HepG2 (cell line): ENCODE data around the gene GCM1. TPM values are rescaled to one million over a fixed set of nuclear protein-coding genes. Genes with fewer than 3 reads are reported as not detected.

Experiments used
- ATAC-seq: fragments of 200-7000 bp; cut with Tn5 transposase; 3 replicates; pipeline ENCODE4 v1.9.1; 2020; ENCODE audit warnings: mild to moderate bottlenecking, moderate library complexity
- BruUV-seq: library from RNA; stranded (reverse); fragments of 400-500 nt; replicated peaks from 2 replicates; lab custom pipeline; 2021; lab: Mats Ljungman, UMichigan
- CTCF ChIA-PET: fragments of 300-600 bp; formaldehyde crosslinking; extraction: SDS; loops from one replicate; lab custom pipeline; 2021; ENCODE audit warnings: low total read pairs, inconsistent platforms, low intra/inter-chr PET ratio; lab: Yijun Ruan, JAX
- POLR2A ChIA-PET: fragments of 350-600 bp; sonication (Branson Sonifier 250); formaldehyde crosslinking; loops from one replicate; lab custom pipeline; 2020; ENCODE audit warnings: antibody characterized with exemption, inconsistent platforms; lab: Yijun Ruan, JAX
- DNase-seq: peaks from one replicate; pipeline ENCODE4 v3.0.0-alpha.2; 2015; ENCODE audit warnings: low spot score
- FAIRE-seq: peaks from 3 replicates; lab custom pipeline; 2011; peaks lifted over from hg19 to GRCh38; lab: Jason Lieb, UNC
- H2AFZ ChIP-seq: one replicate; pipeline ENCODE4 v1.6.1; 2011; ENCODE audit warnings: low read length, inconsistent platforms
- H3K27ac ChIP-seq: fragments of 300-600 bp; 3 replicates; pipeline ENCODE4 v1.8.0; 2011; ENCODE audit warnings: mixed run types, mild to moderate bottlenecking, mixed read lengths, low read length, inconsistent platforms; ENCODE audit not compliant: insufficient read depth; ENCODE audit errors: extremely low read length
- H3K27me3 ChIP-seq, 2 experiments: fragments of 200-600 bp in 1 of 2; 2 replicates in 1 of 2; 3 replicates in 1 of 2; pipeline versions ENCODE4 v1.6.0 to v1.8.0; 2011; ENCODE audit warnings: low read length in 2 of 2, mild to moderate bottlenecking in 2 of 2, moderate library complexity in 2 of 2, inconsistent platforms in 1 of 2; ENCODE audit not compliant: insufficient read depth in 2 of 2, control insufficient read depth in 1 of 2
- H3K36me3 ChIP-seq, 2 experiments: fragments of 200-600 bp in 1 of 2; replicated peaks in 1 of 2; 2 replicates in 1 of 2; 3 replicates in 1 of 2; pipeline versions ENCODE4 v1.5.1 to v1.8.0; 2011; ENCODE audit warnings: low read length in 2 of 2, inconsistent platforms in 1 of 2; ENCODE audit not compliant: insufficient read depth in 2 of 2, control insufficient read depth in 1 of 2
- H3K4me1 ChIP-seq: 2 replicates; pipeline ENCODE4 v1.5.1; 2012; ENCODE audit warnings: low read length, inconsistent platforms; ENCODE audit not compliant: insufficient read depth
- H3K4me2 ChIP-seq: 2 replicates; pipeline ENCODE4 v1.6.0; 2011; ENCODE audit warnings: low read depth, low read length, inconsistent platforms
- H3K4me3 ChIP-seq, 3 experiments: fragments of 200-600 bp in 1 of 3; sonication (generic), shearing (Covaris generic) in 1 of 3; replicated peaks in 1 of 3; 2 replicates each; pipeline ENCODE4 v1.5.1; 2011 to 2016; ENCODE audit warnings: low read length in 3 of 3, inconsistent platforms in 2 of 3, low read depth in 2 of 3, mild to moderate bottlenecking in 2 of 3, control low read depth in 1 of 3, mixed read lengths in 1 of 3; ENCODE audit not compliant: insufficient read depth in 1 of 3
- H3K79me2 ChIP-seq: one replicate; pipeline ENCODE4 v1.6.1; 2011; ENCODE audit warnings: low read length, inconsistent platforms; ENCODE audit not compliant: insufficient read depth
- H3K9ac ChIP-seq: 2 replicates; pipeline ENCODE4 v1.6.0; 2011; ENCODE audit warnings: mild to moderate bottlenecking, low read depth, low read length, inconsistent platforms; ENCODE audit not compliant: insufficient read depth
- H3K9me3 ChIP-seq: 2 replicates; pipeline ENCODE4 v1.5.1; 2012; ENCODE audit warnings: mild to moderate bottlenecking, low read length
- H4K20me1 ChIP-seq: 2 replicates; pipeline ENCODE4 v1.6.0; 2011; ENCODE audit warnings: inconsistent platforms, mild to moderate bottlenecking, low read length, moderate library complexity; ENCODE audit not compliant: insufficient read depth
- DPF2 ChIP-seq: sonication (generic); formaldehyde crosslinking; IDR thresholded peaks from 2 replicates; pipeline ENCODE4 v1.4.0; 2020; ENCODE audit warnings: mild to moderate bottlenecking, low read depth, missing genetic modification reagents, borderline replicate concordance
- LRRFIP1 ChIP-seq: sonication (generic); formaldehyde crosslinking; conservative IDR thresholded peaks from 2 replicates; pipeline ENCODE4 v1.4.0; 2020; ENCODE audit warnings: missing genetic modification reagents
- ZIK1 ChIP-seq: sonication (generic); formaldehyde crosslinking; IDR thresholded peaks from 2 replicates; pipeline ENCODE4 v1.5.0; 2020; ENCODE audit warnings: mild to moderate bottlenecking, low read depth, missing genetic modification reagents, borderline replicate concordance
- ZNF343 ChIP-seq: sonication (generic); formaldehyde crosslinking; IDR thresholded peaks from 2 replicates; pipeline ENCODE4 v1.4.0; 2020; ENCODE audit warnings: mild to moderate bottlenecking, missing genetic modification reagents
- ZNF550 ChIP-seq: sonication (generic); formaldehyde crosslinking; IDR thresholded peaks from 2 replicates; pipeline ENCODE4 v1.4.0; 2020; ENCODE audit warnings: mild to moderate bottlenecking, missing genetic modification reagents, borderline replicate concordance
- ZNF552 ChIP-seq: sonication (generic); formaldehyde crosslinking; IDR thresholded peaks from 2 replicates; pipeline ENCODE4 v1.9.0; 2022; ENCODE audit warnings: missing genetic modification reagents, mild to moderate bottlenecking, borderline replicate concordance
- ZNF740 ChIP-seq: sonication (generic); formaldehyde crosslinking; IDR thresholded peaks from 2 replicates; pipeline ENCODE4 v1.4.0; 2020; ENCODE audit warnings: missing genetic modification reagents
- WGBS: methylation state at CpG from one replicate; pipeline ENCODE4 v1.1.6; 2017; ENCODE audit warnings: low lambda C conversion rate; 5-methylcytosine and 5-hydroxymethylcytosine counted together
- in situ Hi-C: cut with HindIII; loops from 2 replicates; pipeline ENCODE4 v1.10.0; 2017; ENCODE audit warnings: low pct_unique_long_range_greater_than_20kb; ENCODE audit not compliant: extremely low pct_ligation_motif_present
- intact Hi-C: fragments of 100-400 bp; cut with micrococcal nuclease; formaldehyde crosslinking; loops from one replicate; pipeline ENCODE4 v1.10.0; 2022; ENCODE audit not compliant: unreplicated experiment
- polyA plus RNA-seq, 8 experiments: library from polyadenylated mRNA; depleted of rRNA in 3 of 8; stranded (reverse) in 7 of 8; unstranded in 1 of 8; fragments of >200 nt; fragmentation: Illumina TruSeq in 4 of 8; extraction: Trizol in 4 of 8; gene quantifications; 2 replicates each; pipeline versions ENCODE4 v1.2.1 to v1.2.3, GENCODE V29; 2011 to 2016; ENCODE audit warnings: low read depth in 4 of 8, missing spikeins in 1 of 8, mixed read lengths in 1 of 8; ENCODE audit not compliant: insufficient read depth in 1 of 8
- total RNA-seq, 5 experiments: library from RNA; depleted of rRNA; stranded (reverse); fragments of >200 nt; fragmentation: Illumina TruSeq; extraction: Trizol; gene quantifications; 2 replicates each; pipeline ENCODE4 v1.2.3, GENCODE V29; 2016; ENCODE audit warnings: low read depth in 1 of 5

The GCM1 gene
- total and polyA plus RNA-seq, 2 of the 13 experiments (the other 11 are each of a cell fraction or from before 2014, with no cell fraction given): 0.04 to 0.13 TPM

- intact Hi-C loops: no loop called here
- no peak overlapping the region for H2AFZ ChIP-seq
- no peak overlapping the region for H3K4me3 ChIP-seq
- no TSS peak for BruUV-seq
- DNase-seq: no peak
- ChIA-PET CTCF (no interaction called here), POLR2A (no interaction called here)
- ATAC-seq: no peak
- WGBS: 72% methylated on average over 2 of the region's 2 CpGs
- peaks cover 22% of the 10 kb centered on the region for H3K4me1 ChIP-seq
- no peak overlapping the region for H3K4me2 ChIP-seq
- no peaks in the 10 kb centered on the region for H3K36me3 ChIP-seq
- no peak overlapping the region for H3K27ac ChIP-seq
- TF ChIP-seq ZNF343 (no peak), ZNF550 (CRISPR knock-in tag) (no peak), ZNF740 (no peak), DPF2 (CRISPR knock-in tag) (no peak), ZNF552 (CRISPR knock-in tag) (no peak), ZIK1 (CRISPR knock-in tag) (no peak), LRRFIP1 (no peak)
- H3K27me3 ChIP-seq: no peaks in the 10 kb centered on the region
- H3K9ac ChIP-seq: no peak overlapping the region
- no peaks in the 10 kb centered on the region for H3K79me2 ChIP-seq
- FAIRE-seq: no peak
- H3K9me3 ChIP-seq: no peaks in the 10 kb centered on the region
- no peaks in the 10 kb centered on the region for H4K20me1 ChIP-seq
- in situ Hi-C loops: no loop called here
These were observed 3.8 kb downstream of the GCM1 start for GRCh38 chr6:53144802-53145201.
